DND-41 (cell line): ENCODE measurements around the gene ADAM11.

Experiments
- EZH2 ChIP-seq: IDR thresholded peaks from 3 replicates; pipeline ENCODE4 v1.6.1; 2012; ENCODE audit warnings: borderline replicate concordance, low read depth, mild to moderate bottlenecking, moderate library complexity, low read length, inconsistent platforms; ENCODE audit not compliant: severe bottlenecking
- TF ChIP-seq, protein P1 (sequence below): IDR thresholded peaks from 2 replicates; pipeline ENCODE4 v1.5.1; 2012; ENCODE audit warnings: borderline replicate concordance, low read length, moderate library complexity, mild to moderate bottlenecking; ENCODE audit not compliant: poor library complexity, severe bottlenecking; ENCODE audit errors: extremely low read depth

- TF ChIP-seq, protein P1, sequence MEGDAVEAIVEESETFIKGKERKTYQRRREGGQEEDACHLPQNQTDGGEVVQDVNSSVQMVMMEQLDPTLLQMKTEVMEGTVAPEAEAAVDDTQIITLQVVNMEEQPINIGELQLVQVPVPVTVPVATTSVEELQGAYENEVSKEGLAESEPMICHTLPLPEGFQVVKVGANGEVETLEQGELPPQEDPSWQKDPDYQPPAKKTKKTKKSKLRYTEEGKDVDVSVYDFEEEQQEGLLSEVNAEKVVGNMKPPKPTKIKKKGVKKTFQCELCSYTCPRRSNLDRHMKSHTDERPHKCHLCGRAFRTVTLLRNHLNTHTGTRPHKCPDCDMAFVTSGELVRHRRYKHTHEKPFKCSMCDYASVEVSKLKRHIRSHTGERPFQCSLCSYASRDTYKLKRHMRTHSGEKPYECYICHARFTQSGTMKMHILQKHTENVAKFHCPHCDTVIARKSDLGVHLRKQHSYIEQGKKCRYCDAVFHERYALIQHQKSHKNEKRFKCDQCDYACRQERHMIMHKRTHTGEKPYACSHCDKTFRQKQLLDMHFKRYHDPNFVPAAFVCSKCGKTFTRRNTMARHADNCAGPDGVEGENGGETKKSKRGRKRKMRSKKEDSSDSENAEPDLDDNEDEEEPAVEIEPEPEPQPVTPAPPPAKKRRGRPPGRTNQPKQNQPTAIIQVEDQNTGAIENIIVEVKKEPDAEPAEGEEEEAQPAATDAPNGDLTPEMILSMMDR, result peak; percentile 100
- no peak for TF ChIP-seq EZH2
Observed at GRCh38 chr17:44774271-44775135, 15.7 kb downstream of the ADAM11 start.
